GM23338 (cell line): ENCODE results near the gene MAGOHB. TPM values are rescaled to one million over a fixed set of nuclear protein-coding genes. Genes with fewer than 3 reads are reported as not detected.

ENCODE experiments used
- polyA plus RNA-seq: library from polyadenylated mRNA; unstranded; fragments of >200 nt; fragmentation: Nextera tagmentation; extraction: Ambion mirVana; gene quantifications from 2 replicates; pipeline ENCODE4 v1.2.1, GENCODE V29; 2016
- total RNA-seq: library from RNA; depleted of rRNA; stranded (reverse); fragments of >200 nt; shearing (Covaris generic); gene quantifications from 2 replicates; pipeline ENCODE4 v1.2.3, GENCODE V29; 2014; rRNA removed

MAGOHB gene
- total and polyA plus RNA-seq, 2 experiments from 2014 or later = 38.5 to 175 TPM

Other genes with a start within 250 kb of the MAGOHB start
- gene KLRK1, start 223.6 kb downstream of the MAGOHB start, total RNA-seq = not detected in 2 replicates
- gene KLRK1, start 223.6 kb downstream of the MAGOHB start, polyA plus RNA-seq = not detected in 2 replicates
- not detected in 2 replicates for gene KLRC4, start 203.9 kb downstream of the MAGOHB start, total RNA-seq
- gene KLRC4, start 203.9 kb downstream of the MAGOHB start, polyA plus RNA-seq = not detected in 2 replicates
- gene KLRC3, start 193.0 kb downstream of the MAGOHB start, total RNA-seq = not detected in 2 replicates
- gene KLRC3, start 193.0 kb downstream of the MAGOHB start, polyA plus RNA-seq = not detected in 2 replicates
- not detected in 2 replicates for gene KLRC2, start 177.6 kb downstream of the MAGOHB start, total RNA-seq
- not detected in 2 replicates for gene KLRC2, start 177.6 kb downstream of the MAGOHB start, polyA plus RNA-seq
- gene KLRC1, start 160.2 kb downstream of the MAGOHB start, total RNA-seq = not detected in 2 replicates
- not detected in 2 replicates for gene KLRC1, start 160.2 kb downstream of the MAGOHB start, polyA plus RNA-seq
- 10.8 and 16.3 TPM in 2 replicates for gene EIF2S3B, start 107.7 kb downstream of the MAGOHB start, total RNA-seq
- 0.24 and 0.56 TPM in 2 replicates for gene EIF2S3B, start 107.7 kb downstream of the MAGOHB start, polyA plus RNA-seq
- gene STYK1, start 60.4 kb upstream of the MAGOHB start, total RNA-seq = 0.97 and 1.8 TPM in 2 replicates
- gene STYK1, start 60.4 kb upstream of the MAGOHB start, polyA plus RNA-seq = 0.83 and 1.2 TPM in 2 replicates
- gene YBX3, start 109.7 kb upstream of the MAGOHB start, total RNA-seq = 179 and 182 TPM in 2 replicates
- 450 and 500 TPM in 2 replicates for gene YBX3, start 109.7 kb upstream of the MAGOHB start, polyA plus RNA-seq
- gene TAS2R7, start 189.0 kb upstream of the MAGOHB start, total RNA-seq = not detected in 2 replicates
- not detected in 2 replicates for gene TAS2R7, start 189.0 kb upstream of the MAGOHB start, polyA plus RNA-seq
- not detected in 2 replicates for gene TAS2R8, start 193.7 kb upstream of the MAGOHB start, total RNA-seq
- not detected in 2 replicates for gene TAS2R8, start 193.7 kb upstream of the MAGOHB start, polyA plus RNA-seq
- gene TAS2R9, start 196.6 kb upstream of the MAGOHB start, total RNA-seq = 0.19 TPM in 1 of 2 replicates, not detected in the other
- not detected in 2 replicates for gene TAS2R9, start 196.6 kb upstream of the MAGOHB start, polyA plus RNA-seq
- gene TAS2R10, start 212.7 kb upstream of the MAGOHB start, total RNA-seq = 1.1 and 3.6 TPM in 2 replicates
- 0.57 and 0.66 TPM in 2 replicates for gene TAS2R10, start 212.7 kb upstream of the MAGOHB start, polyA plus RNA-seq
- 2.1 TPM in 2 replicates for gene PRR4, start 235.9 kb upstream of the MAGOHB start, total RNA-seq
- 4.1 and 7.9 TPM in 2 replicates for gene PRR4, start 235.9 kb upstream of the MAGOHB start, polyA plus RNA-seq